ENCODE data around the gene TAS2R10.
"Not testable (repeated sequence)": the region's sequence is repeated elsewhere in the genome, so short reads cannot be mapped to it uniquely, and the experiment has no call there.

The TAS2R10 gene
- 0 to 0.65 (median 0.16) reads per million in 18 experiments for total RNA-seq

GRCh38 chr12:10826258-10826657 lies at the start of gene TAS2R10:
Gene TAS2R10, minus strand, starts transcription at chr12:10826358. Its CDS starts 89 bp downstream, at chr12:10826269.
- no peak for DNase-seq

- no peak for DNase-seq
These were observed 47.2 kb upstream of the TAS2R10 start for GRCh38 chr12:10873378-10873777.

GRCh38 chr12:10867381-10867780 lies 41.2 kb upstream of the TAS2R10 start:
- no peak for DNase-seq

- no peak for DNase-seq
These were observed 37.5 kb upstream of the TAS2R10 start for GRCh38 chr12:10863512-10864218.

- no peak for DNase-seq
These were observed 35.2 kb upstream of the TAS2R10 start for GRCh38 chr12:10861366-10861765.

GRCh38 chr12:10855807-10856206 lies 29.6 kb upstream of the TAS2R10 start:
- no peak for DNase-seq

- no peak for DNase-seq
These were observed 27.6 kb upstream of the TAS2R10 start for GRCh38 chr12:10853776-10854175.

- no peak for DNase-seq
These were observed 25.2 kb upstream of the TAS2R10 start for GRCh38 chr12:10851243-10851858.

GRCh38 chr12:10849425-10849878 lies 23.3 kb upstream of the TAS2R10 start, which contains the start of gene PRR4:
Gene PRR4, minus strand, starts transcription at chr12:10849475. Its CDS starts 38 bp downstream, at chr12:10849437.
- DNase-seq = no peak

- no peak for DNase-seq
These were observed 21.6 kb upstream of the TAS2R10 start for GRCh38 chr12:10847744-10848143.

GRCh38 chr12:10842862-10843261 lies 16.7 kb upstream of the TAS2R10 start:
- no peak for DNase-seq

GRCh38 chr12:10838461-10838860 lies 12.3 kb upstream of the TAS2R10 start:
- no peak for DNase-seq

- no peak for DNase-seq
These were observed 3.8 kb upstream of the TAS2R10 start for GRCh38 chr12:10829994-10830393.

- no peak for DNase-seq
These were observed 1.2 kb downstream of the TAS2R10 start for GRCh38 chr12:10824957-10825356.

GRCh38 chr12:10811883-10812536 lies 14.1 kb downstream of the TAS2R10 start:
- DNase-seq = no peak

- no peak for DNase-seq
These were observed 16.1 kb downstream of the TAS2R10 start, which contains the start of gene TAS2R9 for GRCh38 chr12:10810068-10810467. Gene TAS2R9, minus strand, starts transcription at chr12:10810168. Its CDS starts 93 bp downstream, at chr12:10810075.

GRCh38 chr12:10807186-10807585 lies 19.0 kb downstream of the TAS2R10 start, which contains the start of gene TAS2R8:
Gene TAS2R8, minus strand, starts transcription at chr12:10807286. Its CDS starts 306 bp downstream, at chr12:10806980.
- DNase-seq = no peak

- no peak for DNase-seq
These were observed 23.6 kb downstream of the TAS2R10 start, which contains the start of gene TAS2R7 for GRCh38 chr12:10802587-10802986. Gene TAS2R7, minus strand, starts transcription at chr12:10802627. Its CDS starts 57 bp downstream, at chr12:10802570.

- no peak for DNase-seq
These were observed 24.4 kb downstream of the TAS2R10 start for GRCh38 chr12:10801741-10802140.

GRCh38 chr12:10794222-10794621 lies 31.9 kb downstream of the TAS2R10 start:
- DNase-seq = no peak

GRCh38 chr12:10791769-10792168 lies 34.4 kb downstream of the TAS2R10 start:
- not testable (repeated sequence) for DNase-seq

- DNase-seq = no peak
These were observed 42.9 kb downstream of the TAS2R10 start for GRCh38 chr12:10783252-10783651.

- DNase-seq = no peak
These were observed 47.1 kb downstream of the TAS2R10 start for GRCh38 chr12:10779103-10779502.
